GM10266 (cell line): ENCODE results near the gene CCDC158.

Experiments used
- DNase-seq: peaks from one replicate; pipeline ENCODE4 v3.0.0; 2012; ENCODE audit errors: extremely low spot score
- TF ChIP-seq, protein P1 (sequence below): IDR thresholded peaks from 2 replicates; pipeline ENCODE4 v1.5.1; 2012; ENCODE audit warnings: mild to moderate bottlenecking, low read depth; ENCODE audit not compliant: control insufficient read depth, insufficient read depth; ENCODE audit errors: missing control alignments

Gene CCDC158

DNA sequence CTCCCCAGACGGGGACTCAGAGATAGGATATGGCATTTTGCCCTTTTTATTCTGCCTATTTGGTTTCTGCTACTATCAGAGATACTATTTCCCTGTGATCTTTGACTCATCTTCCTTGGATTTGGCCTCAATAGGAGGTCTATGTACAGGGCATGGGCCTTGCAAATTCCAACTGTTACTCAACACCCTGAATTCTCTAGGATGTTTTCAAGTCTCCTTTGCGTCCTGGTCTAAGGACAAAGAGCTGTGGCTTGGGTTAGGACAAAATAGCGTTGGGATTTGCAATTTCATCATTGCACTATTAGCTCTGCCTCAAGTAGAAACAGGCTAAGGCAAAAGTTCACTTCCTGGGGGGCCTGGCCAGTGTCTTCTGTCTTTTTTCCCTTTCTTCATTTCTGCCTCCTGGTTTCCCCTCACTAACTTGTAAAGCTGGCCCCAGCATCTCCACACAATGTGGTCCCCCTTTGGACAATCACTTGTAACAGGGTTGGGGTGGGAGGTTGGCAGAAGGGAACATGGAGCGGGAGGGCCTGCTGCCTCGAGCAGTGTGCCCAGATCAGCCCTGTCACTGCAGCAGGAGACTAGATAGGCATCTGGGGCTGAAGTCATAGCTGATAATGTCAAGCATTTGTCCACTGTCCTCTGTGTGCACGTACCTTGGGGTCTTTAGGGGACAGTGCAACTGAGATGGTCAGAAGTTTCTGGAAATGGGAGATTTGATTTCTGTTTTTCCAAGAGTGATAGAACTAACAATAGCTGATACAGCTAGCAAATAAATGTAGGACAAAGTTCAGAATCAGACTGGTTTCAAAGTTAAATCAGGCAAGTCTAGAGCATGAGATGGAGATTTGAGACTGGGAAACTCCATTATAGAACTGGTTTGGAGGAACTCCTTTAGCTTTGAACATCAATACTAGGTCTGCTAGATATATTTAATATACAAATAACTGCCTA is 140.2 kb downstream of the CCDC158 start:
- TF ChIP-seq, protein P1, sequence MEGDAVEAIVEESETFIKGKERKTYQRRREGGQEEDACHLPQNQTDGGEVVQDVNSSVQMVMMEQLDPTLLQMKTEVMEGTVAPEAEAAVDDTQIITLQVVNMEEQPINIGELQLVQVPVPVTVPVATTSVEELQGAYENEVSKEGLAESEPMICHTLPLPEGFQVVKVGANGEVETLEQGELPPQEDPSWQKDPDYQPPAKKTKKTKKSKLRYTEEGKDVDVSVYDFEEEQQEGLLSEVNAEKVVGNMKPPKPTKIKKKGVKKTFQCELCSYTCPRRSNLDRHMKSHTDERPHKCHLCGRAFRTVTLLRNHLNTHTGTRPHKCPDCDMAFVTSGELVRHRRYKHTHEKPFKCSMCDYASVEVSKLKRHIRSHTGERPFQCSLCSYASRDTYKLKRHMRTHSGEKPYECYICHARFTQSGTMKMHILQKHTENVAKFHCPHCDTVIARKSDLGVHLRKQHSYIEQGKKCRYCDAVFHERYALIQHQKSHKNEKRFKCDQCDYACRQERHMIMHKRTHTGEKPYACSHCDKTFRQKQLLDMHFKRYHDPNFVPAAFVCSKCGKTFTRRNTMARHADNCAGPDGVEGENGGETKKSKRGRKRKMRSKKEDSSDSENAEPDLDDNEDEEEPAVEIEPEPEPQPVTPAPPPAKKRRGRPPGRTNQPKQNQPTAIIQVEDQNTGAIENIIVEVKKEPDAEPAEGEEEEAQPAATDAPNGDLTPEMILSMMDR, result no peak
- no peak for DNase-seq

DNA sequence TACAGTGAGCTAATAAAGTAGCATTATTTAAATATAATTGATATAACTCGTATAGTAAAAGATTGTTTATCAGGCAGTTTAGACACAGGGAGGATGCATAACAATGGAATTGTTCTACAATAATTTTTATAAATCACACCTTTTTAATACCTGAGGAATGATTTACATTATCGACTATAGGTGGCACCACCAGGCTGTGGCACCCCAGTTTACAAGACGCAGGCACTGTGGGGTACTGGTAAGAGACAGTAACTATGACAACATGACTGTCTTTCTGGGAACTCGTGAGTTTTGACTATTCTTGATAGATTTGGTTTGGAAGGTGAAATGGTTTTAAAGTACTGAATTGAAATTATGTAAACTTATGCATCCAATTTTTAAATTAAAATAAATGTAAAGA is 141.5 kb downstream of the CCDC158 start:
- TF ChIP-seq, protein P1, result no peak
- DNase-seq, result no peak

DNA sequence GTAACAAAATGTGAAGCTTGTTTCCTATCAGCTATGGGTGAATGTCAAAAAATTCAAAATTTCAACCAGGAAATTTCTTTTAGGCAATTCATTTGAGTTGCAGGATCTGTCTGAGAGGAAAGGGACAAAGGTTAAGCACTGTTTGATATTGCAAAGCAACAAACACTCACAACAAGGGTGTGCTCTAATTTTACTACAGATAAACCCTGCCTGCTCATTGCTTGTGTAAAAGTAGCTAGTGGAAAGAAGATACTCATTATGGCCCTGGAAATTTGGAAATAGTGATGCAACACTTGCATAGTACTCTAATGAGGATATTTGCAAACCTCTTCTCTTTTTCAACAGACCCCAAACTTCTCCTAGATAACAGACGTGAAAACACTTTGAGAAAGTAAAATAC is 142.4 kb downstream of the CCDC158 start:
- TF ChIP-seq, protein P1, result no peak
- no peak for DNase-seq

DNA sequence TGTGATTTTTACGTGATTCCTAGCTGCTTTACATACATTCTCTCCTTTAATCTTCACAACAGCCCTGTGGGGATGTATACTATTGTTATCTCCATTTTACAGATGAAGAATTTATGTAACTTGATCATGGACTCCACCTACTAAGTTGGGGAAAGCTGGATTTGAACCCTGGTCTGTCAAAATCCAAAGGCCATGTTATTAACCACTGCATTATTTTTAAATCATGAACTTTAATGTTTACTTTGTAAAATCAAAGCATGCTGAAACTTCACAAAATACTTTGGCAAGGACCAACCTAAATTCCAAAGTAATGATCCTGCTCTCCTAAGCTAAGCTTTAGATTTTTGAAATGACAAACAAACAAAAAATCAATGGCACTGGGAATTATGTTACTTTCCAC is 143.3 kb downstream of the CCDC158 start:
- DNase-seq, result no peak
- TF ChIP-seq, protein P1, result no peak

DNA sequence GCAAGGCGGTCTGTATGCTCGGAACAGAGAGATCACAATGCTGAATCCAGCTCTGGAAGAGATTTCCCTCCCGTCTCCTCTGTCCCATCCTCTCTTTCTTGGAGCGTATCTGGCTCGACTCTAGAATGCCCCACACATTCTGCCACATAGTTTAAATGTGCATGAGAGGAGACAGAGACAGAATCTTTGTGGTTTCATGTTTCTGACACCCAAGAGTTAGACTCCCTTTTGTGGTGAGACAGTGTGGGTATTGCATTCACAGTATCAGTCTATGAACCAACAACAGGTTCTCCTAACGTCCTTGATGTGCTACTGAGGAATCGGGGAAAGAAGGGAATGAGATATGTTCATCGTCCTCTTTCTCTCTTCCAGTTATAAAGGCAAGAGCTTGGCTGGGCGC is 144.1 kb downstream of the CCDC158 start:
- DNase-seq, result no peak
- TF ChIP-seq, protein P1, result no peak

DNA sequence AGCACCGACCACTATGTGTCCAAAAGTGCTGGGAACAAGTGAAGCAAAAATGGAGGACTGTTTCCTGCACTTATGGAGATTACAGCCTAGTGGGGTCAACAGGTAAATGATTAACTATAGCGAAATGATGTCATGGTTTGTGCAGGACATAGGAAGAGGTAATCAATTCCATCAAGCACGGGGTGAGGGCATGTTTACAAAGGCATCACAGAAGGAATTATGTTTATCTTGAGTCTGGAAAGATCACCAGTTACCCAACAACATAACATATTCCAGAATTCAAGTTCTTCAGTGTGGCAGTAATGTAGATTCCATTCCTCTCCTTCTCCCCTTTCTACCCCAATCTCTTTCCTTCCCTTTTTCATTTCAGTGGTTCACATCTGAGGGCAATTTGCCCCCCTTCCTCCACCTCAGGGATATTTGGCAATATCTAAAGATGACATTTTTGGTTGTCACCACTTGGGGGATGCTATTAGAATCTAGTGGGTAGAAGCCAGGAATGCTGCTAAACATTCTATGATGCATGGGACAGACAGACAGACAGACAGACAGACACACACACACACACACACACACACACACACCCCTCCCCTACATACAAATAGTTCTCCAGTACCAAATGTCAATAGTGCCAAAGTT is 145.3 kb downstream of the CCDC158 start:
- TF ChIP-seq, protein P1, result no peak
- no peak for DNase-seq

DNA sequence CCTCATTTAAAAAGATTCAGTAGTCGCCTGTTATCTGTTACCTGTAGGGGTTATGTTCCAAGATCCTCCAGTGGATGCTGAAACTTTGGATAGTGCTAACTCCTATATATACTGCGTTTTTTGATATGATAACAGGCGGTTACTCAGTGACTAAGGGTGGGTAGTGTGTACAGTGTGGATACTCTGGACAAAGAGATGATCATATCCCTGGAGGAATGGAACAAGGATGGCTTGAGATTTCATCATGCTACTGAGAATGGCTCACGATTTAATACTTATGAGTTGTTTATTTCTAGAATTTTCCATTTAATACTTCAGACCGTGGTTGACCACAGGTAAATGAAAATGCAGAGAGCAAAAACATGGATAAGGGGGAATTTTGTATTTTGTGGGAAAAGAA is 147.9 kb downstream of the CCDC158 start:
- TF ChIP-seq, protein P1, result no peak

More for the DNA sequence above, 147.9 kb downstream of the CCDC158 start:
- no peak for DNase-seq
